ENCODE data around the gene TXNDC16.
"Not testable (repeated sequence)": the region's sequence is repeated elsewhere in the genome, so short reads cannot be mapped to it uniquely, and the experiment has no call there.

DNA sequence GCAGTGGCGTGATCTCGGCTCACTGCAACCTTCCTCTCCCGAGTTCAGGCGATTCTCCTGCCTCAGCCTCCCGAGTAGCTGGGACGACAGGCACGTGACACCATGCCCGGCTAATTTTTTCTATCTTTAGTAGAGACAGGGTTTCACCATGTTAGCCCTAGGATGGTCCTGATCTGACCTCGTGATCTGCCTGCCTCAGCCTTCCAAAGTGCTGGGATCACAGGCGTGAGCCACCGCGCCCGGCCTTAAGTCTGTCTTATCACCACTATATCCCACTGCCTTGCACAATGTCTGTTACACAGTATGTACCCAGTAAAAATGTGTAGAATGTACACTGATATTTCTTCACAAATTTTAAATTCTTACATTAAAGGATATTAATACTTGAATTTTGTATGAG lies 80.1 kb downstream of the TXNDC16 start:
- TF ChIP-seq ZNF274 (IDR thresholded peaks at IDR 0.05; ENCODE audit: low read depth, low read length); YY1 (IDR thresholded peaks at IDR 0.05; ENCODE audit: insufficient read depth, insufficient read length): not testable (repeated sequence)
